GM20000 (cell line): ENCODE results near the gene ARHGEF39.

ENCODE experiments used
- DNase-seq: peaks from one replicate; pipeline ENCODE4 v3.0.0; 2012; ENCODE audit warnings: low spot score
- TF ChIP-seq, protein P1 (sequence below): IDR thresholded peaks from 2 replicates; pipeline ENCODE4 v1.5.1; 2012; ENCODE audit warnings: mild to moderate bottlenecking, control low read depth; ENCODE audit errors: extremely low read depth, missing control alignments

The ARHGEF39 gene

GRCh38 chr9:35710818-35711500 lies 46.0 kb upstream of the ARHGEF39 start:
- TF ChIP-seq, protein P1, sequence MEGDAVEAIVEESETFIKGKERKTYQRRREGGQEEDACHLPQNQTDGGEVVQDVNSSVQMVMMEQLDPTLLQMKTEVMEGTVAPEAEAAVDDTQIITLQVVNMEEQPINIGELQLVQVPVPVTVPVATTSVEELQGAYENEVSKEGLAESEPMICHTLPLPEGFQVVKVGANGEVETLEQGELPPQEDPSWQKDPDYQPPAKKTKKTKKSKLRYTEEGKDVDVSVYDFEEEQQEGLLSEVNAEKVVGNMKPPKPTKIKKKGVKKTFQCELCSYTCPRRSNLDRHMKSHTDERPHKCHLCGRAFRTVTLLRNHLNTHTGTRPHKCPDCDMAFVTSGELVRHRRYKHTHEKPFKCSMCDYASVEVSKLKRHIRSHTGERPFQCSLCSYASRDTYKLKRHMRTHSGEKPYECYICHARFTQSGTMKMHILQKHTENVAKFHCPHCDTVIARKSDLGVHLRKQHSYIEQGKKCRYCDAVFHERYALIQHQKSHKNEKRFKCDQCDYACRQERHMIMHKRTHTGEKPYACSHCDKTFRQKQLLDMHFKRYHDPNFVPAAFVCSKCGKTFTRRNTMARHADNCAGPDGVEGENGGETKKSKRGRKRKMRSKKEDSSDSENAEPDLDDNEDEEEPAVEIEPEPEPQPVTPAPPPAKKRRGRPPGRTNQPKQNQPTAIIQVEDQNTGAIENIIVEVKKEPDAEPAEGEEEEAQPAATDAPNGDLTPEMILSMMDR, result no peak
- no peak for DNase-seq

GRCh38 chr9:35708146-35708545 lies 43.2 kb upstream of the ARHGEF39 start:
- TF ChIP-seq, protein P1, result no peak
- DNase-seq, result no peak

DNA sequence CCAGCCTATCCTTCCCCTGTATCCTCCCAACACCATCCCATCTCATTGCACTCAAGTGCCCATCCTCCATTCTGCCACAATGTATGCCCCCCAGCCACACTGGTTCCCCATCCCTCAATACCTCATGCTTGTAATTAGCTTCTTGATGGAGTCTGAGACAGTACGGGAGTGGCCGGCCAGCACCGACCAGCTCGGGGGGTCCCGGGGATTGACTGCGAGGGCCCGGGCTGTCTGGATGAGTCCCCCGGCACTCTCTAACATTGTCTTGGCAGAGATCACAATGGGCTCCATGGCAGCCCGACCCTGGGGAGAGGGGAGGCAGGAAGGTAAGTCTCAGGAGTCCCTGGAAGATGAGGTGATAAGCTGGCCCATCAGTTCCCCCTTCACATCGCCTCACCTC lies 42.0 kb upstream of the ARHGEF39 start:
- no peak for DNase-seq
- TF ChIP-seq, protein P1, result no peak

GRCh38 chr9:35705836-35706430 lies 40.9 kb upstream of the ARHGEF39 start:
- TF ChIP-seq, protein P1, result no peak
- DNase-seq, result no peak

- no peak for DNase-seq
- TF ChIP-seq, protein P1, result no peak
Measured at GRCh38 chr9:35705372-35705771, 40.4 kb upstream of the ARHGEF39 start.

DNA sequence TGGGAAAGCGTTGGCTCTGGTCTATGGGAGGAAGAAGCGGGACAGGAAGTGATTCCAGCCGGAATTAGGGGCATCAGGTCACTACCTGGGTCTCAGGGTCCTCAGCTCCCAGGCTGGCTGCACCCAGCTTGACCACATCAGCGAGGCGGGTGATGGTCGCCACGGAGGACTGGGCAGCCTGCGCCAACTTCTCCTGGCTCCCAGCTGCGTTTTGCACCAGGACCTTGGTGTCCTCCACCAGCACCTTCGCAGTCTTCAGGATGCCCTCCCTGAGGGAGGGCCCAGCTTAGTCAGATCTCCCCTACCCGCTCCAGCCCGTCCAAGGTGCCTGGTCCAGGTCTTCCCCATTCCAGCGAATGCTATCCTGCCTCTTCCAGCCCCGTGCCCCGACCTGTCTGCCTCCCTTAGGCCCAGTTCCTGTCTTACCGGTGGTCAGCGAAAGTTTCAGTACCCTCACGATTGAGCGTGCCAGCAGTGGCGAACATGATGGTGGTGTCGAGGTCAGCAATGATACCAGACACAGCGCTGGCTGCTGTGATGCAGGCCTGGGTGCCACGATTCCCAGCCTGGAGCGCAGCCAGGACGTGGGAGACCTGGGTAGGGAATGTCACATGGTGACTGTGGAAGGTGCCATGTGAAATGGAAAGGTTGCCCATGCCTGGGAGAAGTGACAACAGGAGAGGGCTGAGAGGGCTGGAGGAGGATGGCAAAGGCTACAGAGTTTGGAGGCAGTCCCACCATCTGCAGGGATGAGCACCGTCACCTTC lies 39.1 kb upstream of the ARHGEF39 start:
- no peak for DNase-seq
- TF ChIP-seq, protein P1, result no peak

- TF ChIP-seq, protein P1, result no peak
- DNase-seq, result no peak
Measured at GRCh38 chr9:35702696-35703095, 37.7 kb upstream of the ARHGEF39 start.
